Measurements from ENCODE around the gene SH3BP1.

The SH3BP1 gene

GRCh38 chr22:37659066-37659896 lies 19.8 kb downstream of the SH3BP1 start:
- no peak for DNase-seq

DNA sequence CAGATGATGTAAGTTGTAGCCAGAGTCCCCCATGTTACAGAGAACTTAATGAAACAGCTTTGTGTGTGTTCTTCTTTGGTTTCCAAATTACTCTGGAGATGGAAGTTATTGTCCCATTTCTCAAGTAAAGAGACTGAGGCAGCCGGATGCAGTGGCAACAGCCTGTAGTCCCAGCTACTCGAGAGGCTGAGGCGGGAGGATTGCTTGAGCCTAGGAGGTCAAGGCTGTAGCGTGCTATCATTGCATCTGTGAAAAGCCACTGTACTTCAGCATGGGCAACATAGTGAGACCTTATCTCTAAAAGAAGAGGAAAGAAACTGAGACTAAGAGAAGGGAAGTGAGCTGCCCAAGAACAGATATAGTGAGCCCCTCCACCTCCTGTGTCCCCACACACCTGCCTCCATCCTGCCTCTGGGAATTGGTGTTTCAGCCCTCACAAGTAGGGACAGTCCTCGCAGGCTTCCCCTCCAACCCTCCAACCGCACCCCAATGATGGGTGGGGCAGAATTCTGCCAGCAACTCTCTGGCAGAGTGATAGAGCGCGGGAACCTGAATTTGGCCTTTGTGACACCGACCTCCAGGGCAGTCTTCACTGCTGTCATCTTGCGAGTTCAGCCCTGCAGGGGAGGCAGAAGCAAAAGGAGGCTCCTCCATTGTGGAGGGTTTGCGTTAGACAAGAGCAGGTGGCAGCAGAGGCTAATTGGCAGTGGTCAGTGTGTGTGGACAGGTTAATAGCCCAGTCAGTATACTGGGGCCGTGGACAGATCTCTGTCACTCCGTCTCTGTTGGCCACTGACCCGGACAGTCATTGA lies 20.6 kb downstream of the SH3BP1 start:
- DNase-seq: no peak

- DNase-seq: no peak
Measured at GRCh38 chr22:37660709-37661045, 21.2 kb downstream of the SH3BP1 start.

DNA sequence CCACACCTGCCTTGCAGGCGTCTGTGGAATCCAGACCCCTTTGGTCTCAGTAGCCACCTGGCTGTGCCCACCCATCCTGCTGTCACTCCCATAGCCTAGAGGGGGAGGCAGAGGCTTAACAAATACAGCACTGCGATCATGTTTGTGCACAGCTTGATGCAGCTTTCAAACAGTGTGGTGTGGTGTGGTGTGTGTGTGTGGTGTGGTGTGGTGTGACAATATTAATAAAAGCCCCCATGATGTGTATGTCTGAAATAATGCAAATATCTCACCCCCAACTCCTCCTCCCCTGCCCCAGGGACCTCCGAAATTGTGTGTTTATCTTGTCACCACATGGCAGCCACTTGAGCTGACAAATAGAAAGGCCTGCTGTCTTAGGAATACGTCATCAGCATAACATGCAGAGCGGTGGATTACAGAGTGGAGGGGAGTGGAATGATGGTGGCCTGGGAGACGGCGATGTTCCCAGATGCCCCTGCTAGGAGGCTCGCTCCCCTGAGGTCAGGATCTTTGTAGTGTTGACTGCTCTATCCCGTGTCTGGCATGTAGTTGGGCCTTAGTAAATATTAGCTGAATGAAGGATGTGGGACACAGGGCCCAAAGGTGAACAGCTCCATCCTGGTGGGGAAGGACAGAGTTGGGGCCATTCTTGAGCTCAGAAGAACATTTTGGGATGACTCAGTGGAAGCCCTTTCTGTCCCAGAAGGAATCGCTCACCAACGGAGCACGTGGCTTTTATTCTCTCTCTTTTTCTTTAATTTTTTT lies 21.9 kb downstream of the SH3BP1 start:
- no peak for DNase-seq

DNA sequence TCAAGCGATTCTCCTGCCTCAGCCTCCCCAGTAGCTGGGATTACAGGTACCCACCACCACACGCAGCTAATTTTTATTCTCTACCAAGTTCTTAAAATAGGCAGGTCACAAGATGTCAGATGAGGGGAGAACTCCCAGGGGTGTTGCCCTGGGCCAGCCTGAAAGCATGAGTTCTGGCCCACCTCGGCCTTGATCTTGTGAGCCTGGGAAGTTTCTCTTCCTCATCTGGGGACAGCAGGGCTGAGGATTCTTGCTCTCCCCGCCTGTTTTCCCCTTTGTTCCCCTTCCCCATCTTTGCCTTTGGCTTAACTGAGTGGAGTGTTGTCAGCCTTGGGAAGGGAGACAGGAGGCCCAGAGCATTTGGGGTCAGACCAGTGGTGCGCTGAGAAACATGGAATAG lies 22.6 kb downstream of the SH3BP1 start:
- no peak for DNase-seq

- DNase-seq: no peak
Measured at GRCh38 chr22:37663521-37664140, 24.2 kb downstream of the SH3BP1 start.

- DNase-seq: no peak
Measured at GRCh38 chr22:37664249-37665101, 25.0 kb downstream of the SH3BP1 start.

DNA sequence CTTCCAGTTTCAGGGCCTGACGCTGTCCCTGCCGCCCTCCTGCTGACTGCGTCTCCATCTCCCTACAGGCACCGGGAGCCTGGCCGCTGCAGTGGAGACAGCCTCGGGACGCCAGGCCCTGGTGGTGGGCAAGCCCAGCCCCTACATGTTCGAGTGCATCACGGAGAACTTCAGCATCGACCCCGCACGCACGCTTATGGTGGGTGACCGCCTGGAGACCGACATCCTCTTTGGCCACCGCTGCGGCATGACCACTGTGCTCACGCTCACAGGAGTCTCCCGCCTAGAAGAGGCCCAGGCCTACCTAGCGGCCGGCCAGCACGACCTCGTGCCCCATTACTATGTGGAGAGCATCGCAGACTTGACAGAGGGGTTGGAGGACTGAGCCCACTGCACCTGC lies 26.0 kb downstream of the SH3BP1 start:
- DNase-seq: no peak

DNA sequence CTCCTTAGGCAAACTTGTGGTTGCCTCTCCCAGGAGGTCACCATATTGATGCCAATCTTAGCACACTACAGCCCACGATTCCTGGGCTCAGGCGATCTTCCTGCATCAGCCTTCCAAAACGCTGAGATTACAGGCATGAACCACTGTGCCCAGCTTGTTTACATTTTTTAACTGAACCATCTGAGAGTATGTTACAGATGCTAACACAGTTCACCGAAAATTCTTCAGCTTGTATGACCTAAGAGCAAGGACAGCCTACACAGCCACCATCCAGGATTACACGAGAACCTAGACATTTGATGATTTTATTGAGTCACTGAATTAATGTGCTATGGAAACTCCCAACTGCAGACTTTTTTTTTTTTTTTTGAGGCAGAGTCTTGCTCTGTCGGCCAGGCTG lies 30.1 kb downstream of the SH3BP1 start:
- DNase-seq: no peak

- no peak for DNase-seq
Measured at GRCh38 chr22:37672206-37672919, 32.9 kb downstream of the SH3BP1 start.

DNA sequence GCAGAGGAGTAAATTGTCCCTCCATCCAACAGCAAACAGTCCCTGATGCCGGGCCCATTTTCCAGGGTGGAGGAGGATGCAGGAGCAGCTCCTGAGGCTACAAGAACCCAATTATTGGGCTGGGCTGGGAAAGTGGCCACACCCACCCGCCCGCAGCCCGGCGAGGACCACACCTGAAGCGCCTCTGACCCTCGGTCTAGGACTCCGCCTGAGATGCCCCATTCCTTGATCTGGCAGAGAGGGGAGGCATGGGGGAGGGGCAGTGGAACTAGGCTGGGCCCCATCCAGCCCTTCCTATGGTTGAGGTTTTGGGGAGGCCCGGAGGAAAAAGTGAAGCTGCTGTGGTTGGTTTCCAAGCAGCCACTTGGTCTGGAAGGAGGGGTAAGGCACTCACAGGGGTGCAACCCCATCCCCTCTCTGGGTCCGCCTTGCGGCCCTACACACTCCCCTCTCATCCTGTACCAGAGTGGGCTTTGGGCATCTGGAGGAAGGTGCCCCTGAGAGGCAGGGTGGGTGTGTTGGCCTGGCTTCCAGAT lies 33.5 kb downstream of the SH3BP1 start:
- DNase-seq: no peak

- no peak for DNase-seq
Measured at GRCh38 chr22:37674248-37674647, 34.8 kb downstream of the SH3BP1 start.

DNA sequence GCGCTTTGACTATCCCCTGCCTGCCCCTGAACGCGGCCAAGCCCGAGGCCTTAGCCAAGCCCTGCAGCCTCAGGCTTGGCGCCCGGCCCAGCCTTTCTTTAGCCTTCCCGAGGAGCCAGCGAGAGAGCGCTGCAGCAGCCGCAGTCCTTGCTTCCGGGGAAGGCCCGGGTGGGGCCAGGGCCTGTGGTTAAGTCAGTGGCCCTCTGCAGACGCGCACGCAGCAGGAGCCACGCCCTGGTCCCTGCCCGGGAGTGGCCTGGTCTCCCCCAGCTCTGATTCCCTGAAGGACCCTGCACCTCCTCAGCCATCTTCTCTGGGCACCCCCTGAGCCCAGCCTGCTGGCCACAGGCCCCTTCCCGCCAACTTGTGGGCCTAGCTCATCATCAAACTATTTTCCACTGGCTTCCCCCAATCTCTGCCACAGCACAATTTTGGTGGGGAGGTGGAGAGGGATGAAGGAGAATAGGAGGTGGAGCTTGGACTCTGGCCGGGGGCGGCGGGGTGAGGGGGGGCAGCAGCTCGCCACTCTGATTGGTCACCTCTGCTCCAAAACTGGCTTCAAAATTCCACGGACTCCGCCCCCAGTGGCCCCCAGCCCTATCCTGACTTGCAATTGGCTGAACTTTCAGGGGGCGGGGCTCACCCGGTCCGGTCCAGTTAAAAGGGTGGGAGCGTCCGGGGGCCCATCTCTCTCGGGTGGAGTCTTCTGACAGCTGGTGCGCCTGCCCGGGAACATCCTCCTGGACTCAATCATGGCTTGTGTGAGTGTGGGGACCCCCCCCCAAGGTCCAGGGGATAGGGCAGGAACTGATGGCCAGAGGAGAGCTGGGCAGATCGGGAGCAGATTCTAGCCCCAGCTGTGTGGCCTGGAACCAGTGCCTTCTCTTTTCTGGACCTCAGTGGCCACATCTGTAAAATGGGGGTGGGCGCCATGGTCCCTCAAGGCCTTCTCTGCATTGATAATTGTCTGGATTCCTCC lies 35.8 kb downstream of the SH3BP1 start, which contains the start of gene LGALS1:
Gene LGALS1 (plus strand): TSS at position 686 of the 979 bp plus-strand sequence. CDS start 67 bp downstream, at position 753.
- DNase-seq: peak; percentile 97

DNA sequence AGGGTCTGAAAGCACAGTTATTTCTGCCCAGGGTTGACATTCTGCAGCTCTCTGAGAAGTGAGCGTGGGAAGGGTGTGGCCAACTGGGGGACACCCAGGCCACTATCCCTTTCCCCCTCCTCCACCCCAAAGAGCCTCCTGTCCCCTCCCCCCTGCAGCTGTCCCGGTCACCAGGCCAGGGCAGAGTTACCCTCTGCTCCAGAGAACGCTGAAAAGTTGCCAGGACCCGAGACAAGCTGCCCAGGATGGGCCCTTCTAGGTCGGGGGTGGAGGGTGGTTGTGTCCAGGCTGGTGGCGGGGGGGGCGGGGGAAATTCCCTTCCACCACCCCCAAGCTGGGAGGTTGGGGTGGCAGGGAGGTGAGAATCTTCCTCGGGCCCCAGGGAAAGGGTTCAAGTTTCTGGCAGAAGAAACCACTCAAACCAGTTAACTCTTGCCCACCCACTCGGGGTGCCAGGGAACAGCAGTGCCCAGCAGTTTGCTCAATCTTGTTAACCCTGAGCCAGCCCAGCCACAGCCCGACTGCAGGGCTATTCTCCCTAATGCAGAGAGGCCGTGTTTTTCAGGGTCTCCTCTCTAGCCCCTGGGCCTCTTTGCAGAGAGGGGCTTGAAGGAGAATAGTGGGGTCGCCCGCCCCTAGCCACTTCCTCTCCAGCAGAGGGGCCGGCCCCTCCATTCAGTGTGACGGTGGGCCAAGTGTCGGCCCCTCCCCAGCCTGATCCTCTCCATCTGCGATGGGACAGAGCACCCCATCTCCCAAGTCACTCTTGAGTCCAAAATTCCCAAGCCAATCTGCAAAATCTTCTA lies 36.7 kb downstream of the SH3BP1 start:
- no peak for DNase-seq

DNA sequence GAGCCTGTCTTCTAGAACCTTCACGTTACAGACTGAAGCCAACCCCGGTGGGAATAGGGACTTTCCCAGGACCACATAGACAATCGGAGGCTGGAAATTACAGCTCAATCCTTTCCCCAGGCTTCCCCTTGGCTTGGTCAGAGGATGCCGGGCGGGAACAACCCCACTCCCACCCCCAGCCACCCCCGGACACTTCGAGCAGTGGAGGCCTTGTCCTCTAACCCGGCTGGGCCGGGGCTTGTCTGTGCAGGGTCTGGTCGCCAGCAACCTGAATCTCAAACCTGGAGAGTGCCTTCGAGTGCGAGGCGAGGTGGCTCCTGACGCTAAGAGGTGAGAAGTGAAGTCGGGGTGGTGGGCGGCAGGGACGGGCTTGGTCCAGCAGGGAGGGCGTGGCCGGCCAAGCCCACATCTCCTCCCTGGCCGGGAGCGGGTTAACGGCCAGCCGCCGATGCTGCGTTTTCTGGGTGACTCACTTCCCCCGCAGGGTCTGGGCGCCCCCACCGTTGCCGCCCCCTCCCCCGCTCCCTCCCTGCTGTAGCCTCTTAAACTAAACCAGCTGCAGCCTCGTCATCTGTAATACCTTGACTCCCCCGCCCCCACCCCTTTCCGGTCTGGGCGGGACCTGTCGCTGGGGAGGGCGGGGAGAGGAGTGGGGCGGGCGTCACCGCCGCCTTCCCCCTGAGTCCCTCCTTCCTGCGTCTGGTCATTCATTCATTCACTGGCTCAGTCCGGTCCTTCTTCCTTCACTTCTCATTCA lies 37.4 kb downstream of the SH3BP1 start:
- peak; percentile 92 for DNase-seq

DNA sequence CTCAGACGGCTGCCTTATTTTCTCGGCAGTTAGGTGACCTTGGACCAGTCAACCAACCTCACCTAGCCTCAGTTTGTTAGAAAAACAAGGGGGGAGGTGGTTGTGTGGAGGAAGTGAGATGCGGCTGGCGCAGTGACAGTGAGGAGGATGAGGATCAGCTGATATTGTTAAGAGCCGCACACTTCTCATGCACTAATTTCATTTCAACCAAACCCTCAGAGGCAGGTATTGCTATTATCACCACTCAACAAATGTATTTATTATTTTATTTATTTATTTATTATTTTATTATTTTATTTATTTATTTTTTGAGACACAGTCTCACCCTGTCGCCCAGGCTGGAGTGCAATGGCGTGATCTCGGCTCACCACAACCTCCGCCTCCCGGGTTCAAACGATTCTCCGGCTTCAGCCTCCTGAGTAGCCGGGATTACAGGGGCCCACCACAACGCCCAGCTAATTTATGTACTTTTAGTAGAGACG lies 38.1 kb downstream of the SH3BP1 start:
- no peak for DNase-seq

DNA sequence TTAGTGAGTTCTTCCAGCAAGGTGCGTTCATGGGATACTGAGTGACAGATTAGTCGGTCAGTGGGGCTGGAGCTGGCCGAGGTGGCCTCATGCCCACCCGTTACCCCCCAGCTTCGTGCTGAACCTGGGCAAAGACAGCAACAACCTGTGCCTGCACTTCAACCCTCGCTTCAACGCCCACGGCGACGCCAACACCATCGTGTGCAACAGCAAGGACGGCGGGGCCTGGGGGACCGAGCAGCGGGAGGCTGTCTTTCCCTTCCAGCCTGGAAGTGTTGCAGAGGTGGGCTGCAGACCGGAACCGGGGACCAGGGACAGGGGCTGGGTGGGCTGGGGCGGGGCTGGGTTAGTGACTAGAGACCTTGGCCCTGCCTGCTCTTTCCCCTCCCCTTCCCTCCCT lies 38.9 kb downstream of the SH3BP1 start:
- DNase-seq: no peak

GRCh38 chr22:37679670-37680069 lies 40.2 kb downstream of the SH3BP1 start:
- no peak for DNase-seq

Measured in T1000 (cell line).